Measurements from ENCODE around the gene VPS37B. TPM values are rescaled to one million over a fixed set of nuclear protein-coding genes. Genes with fewer than 3 reads are reported as not detected.

Gene VPS37B
- total RNA-seq, 1 donor from 2014 or later: 25.3 TPM

DNA sequence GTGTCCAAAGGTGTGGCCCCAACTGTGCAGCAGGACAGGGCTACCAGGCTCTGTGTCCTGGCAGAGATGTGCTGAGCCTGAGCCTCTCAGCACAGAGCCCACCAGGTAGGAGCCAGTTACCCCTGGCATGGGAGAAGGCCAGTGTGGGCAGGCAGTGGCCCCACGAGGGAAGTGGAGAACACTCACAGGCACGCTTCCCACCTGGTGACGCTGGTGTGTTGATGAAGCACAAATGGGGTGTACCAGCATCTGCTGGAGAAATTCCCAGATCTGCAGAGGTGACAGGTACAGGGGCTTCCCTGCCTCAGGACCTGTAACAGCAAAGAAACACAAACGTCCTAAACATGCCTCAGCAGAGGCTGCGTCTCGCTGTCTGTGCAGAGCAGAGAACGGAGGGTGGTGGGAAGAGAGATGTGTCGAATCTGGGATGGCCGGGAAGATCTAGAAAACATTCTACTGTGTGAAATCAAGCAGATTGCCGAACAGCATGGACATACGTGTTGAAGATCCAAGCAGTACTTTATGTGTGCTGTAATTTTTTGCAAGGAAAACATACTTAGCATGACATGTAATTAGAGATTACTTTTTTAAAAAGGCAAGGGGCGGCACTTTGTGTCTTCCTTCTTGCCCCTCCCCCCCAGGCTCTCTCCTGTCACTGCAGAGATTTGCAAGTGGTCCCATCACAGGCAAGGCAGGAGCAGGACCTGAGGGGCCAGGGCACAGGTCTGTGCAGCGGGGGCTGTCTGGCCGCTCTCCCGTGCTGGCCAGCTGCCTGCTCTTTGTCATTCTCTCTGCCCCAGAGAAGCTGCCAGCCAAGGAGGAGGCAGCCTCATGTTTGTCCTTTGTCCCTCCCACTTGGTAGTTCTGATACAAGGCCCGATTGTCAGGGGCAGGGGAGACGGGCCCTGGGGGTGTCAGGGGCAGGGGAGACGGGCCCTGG is 43.3 kb downstream of the VPS37B start:
- no peak for DNase-seq (ENCODE audit: low spot score)

DNA sequence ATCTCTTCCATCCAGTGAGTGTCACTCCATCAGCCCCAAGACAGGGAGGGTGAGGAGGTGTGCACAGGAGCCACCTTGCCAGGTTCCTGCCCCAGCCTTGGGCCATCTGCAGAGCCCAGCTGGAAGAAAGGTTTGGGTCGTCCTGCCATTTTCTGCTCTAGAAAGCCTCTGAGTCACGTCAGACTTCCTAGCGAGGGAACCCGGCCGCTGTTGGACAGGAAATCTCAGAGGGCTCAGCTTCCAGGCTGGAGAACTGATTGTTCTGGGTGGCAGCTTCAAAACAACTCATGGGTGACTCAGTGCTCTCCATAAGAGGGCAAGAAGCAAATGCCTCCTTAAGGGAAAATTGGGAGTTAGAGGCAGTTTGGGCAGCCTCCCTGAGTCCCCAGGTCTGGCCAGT is 44.1 kb downstream of the VPS37B start:
- DNase-seq (ENCODE audit: low spot score): no peak

DNA sequence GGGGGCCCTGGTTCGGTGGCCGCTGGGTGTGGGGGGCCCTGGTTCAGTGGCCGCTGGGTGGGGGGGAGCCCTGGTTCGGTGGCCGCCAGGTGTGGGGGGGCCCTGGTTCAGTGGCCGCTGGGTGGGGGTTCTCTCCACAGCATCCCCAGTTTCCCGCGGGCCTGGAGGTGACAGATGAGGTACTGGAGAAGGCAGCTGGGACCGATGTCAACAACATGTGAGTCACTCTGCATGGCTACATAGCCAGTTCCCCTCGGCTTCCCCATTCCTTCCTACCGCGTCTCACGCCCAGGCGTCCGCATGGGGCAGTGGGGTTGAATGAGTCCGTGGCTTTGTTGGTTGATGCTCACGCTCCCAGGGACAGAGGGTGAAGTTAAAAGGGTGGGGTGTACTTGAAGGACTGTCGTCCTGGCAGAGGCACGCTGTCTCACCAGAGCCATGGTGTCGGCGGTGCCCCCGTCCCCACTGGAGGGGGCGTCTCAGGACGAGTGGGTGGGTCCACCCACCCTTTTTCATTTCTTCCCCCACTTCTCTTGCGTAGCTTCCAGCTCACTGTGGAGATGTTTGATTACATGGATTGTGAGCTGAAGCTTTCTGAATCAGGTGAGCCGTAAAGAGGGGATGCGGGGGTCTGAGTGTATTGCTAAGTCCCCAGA is 45.1 kb downstream of the VPS37B start:
- no peak for DNase-seq (ENCODE audit: low spot score)

DNA sequence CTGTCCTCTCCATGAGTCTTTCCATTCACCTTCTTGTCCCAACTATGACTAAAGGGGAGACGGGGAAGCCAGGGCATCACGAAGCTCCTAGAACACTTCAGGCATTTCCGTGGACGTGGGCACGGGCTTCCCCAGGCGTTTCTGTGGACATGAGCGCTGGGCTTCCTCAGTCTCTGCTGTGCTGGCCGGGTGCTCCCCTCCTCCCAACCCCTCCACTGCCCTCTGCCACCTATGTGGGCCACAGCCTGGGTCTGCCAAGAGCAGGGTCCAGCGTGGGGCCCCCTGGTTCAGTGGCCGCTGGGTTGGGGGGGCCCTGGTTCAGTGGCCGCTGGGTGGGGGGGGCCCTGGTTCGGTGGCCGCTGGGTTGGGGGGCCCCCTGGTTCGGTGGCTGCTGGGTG is 45.9 kb downstream of the VPS37B start:
- DNase-seq (ENCODE audit: low spot score): no peak

DNA sequence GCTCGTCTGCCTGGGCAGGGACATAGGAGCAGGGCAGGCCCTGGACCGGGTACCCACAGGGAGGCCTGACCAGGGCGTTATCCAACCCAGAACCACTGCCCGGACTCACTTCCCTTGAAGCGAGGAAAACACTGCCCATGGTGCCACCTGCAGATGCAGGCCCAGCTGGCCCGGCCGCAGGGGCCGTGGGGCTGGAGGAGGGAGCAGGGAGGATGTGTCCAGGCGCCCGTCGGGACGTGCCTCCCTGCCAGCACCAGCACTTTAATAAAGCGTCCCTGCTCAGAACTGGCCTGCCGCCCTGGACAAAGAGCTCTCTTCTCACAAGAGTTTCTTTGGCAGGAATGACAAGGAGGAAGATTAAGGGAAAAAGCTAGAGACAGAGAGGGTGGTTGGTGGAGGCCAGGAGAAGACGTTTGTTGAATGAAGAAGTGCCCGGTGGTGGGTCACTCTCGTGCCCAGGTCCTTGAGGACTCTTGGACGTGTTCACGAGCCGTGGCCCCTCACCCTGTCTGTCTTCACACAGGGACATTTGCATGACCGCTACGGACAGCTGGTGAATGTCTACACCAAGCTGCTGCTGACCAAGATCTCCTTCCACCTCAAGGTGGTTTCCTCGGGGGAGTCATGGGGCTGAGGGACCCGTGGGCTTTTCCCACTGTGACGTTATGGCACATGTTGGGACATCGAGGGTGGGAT is 46.4 kb downstream of the VPS37B start:
- DNase-seq (ENCODE audit: low spot score): no peak

DNA sequence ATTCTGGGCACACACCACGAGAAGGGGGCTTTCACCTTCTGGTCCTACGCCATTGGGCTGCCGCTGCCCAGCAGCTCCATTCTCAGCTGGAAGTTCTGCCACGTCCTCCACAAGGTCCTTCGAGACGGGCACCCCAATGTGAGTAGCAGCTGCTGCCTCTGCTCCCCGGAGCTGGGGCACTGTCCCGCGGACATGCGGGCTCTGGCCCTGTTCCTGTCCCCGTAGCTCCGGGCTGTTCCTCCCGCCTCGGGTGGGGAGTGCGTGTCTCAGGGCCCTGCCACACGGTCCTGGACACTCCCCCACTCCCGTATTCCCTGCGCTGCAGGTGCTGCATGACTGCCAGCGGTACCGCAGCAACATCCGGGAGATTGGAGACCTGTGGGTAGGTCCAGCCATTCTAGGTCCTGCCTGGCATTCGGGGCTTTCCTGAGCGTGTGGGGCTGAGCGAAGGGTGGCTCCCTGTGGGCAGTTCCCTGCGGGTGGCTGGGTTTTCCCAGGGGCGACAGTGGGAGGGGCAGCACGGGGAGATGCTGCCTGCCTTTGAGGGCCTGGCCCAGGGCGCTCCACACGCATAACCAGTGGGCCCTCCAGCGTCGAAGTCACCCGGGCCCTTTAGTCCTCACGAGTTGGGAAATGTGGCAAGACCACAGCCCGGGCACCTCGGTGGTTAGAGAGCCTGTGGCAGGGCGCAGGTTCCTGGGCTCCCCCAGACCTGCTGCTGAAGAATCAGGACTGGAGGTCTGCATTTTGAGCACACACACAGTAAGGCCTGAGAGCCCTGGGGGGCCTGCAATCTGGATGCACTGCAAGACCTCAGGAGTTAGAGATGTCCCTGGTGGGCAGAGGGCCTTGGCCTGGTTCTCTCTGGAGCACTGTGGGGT is 47.2 kb downstream of the VPS37B start:
- DNase-seq (ENCODE audit: low spot score): no peak

DNA sequence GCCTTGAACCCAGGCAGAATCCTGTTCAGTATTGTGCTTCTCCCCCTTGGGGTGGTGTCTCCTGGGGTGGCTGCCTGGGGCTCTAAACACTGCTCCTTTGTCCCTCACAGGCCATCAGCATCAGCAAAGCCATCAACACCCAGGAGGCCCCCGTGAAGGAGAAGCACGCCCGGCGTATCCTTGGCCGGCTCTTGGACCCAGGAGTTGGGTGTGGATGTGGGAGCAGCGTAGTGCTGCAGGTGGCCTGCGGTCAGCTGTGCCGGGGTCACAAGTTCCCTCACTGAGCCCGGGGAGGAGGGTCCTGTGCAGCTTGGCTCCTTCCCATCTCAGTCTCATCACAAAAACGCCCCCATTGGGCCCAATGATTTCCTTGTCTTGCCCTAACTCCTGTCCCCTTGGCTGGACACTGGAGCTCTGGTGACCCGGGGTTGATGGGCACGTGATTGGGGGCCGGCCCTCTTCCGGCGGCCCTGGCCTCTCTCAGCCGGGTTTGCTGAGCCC is 48.0 kb downstream of the VPS37B start:
- no peak for DNase-seq (ENCODE audit: low spot score)

DNA sequence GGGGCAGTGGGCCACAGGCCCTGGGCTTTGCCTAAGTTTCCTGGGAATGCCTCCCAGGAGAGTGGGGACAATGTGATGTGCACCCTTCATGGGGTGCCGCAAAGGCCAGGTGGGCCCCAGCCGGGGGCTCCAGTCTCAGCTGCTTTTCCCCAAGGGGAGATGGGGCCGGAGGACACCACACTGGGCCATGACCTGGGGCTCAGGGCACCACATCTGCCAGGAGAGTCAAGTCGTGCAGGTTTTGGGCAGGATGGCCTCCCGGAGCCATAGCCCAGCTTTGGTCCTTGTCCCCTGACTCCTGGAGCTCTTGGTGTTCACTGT is 48.4 kb downstream of the VPS37B start:
- DNase-seq (ENCODE audit: low spot score): no peak

DNA sequence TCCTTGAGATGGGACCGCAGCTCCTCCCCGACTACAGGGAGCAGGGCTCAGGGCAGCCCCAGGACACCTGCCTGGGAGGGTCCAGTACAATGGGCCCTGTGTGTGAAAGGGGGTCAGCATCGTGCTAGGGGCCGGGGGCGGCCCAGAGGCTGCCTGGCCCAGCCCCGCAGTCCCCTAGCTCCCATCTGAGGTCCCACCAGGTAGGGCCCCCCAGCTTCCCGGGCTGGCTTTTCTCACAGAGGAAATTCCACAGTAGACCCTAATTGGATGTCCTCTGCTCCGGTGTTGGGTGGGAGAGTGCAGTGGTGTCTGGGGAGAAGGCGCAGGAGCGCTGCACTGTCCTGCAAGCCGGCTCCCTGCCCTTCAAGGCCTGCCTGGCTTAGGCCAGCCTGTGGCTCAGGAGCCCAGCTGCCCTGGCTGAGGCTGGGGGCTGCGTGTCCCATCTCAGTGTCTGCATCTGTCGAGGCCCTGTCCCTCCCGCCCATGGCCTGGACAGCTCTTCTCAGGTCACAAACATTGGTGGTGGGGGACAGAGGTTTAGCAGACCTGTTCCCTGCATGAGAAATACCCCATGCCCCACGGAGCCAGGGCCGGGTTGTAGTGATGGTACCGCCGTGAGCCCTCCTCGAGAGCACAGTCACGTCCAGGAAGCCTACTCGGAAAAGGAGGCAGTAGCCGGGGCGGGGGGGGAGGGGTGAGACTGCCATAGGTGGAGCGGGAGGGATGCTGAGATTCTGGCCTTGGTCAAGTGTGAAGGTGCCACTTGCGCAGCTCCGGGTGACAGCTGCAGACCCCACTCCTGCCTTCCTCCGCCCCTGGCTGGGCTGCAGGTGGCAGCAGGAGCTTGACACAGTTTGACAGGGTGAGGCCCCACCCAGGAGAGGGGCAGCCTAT is 49.1 kb downstream of the VPS37B start:
- DNase-seq (ENCODE audit: low spot score): no peak

DNA sequence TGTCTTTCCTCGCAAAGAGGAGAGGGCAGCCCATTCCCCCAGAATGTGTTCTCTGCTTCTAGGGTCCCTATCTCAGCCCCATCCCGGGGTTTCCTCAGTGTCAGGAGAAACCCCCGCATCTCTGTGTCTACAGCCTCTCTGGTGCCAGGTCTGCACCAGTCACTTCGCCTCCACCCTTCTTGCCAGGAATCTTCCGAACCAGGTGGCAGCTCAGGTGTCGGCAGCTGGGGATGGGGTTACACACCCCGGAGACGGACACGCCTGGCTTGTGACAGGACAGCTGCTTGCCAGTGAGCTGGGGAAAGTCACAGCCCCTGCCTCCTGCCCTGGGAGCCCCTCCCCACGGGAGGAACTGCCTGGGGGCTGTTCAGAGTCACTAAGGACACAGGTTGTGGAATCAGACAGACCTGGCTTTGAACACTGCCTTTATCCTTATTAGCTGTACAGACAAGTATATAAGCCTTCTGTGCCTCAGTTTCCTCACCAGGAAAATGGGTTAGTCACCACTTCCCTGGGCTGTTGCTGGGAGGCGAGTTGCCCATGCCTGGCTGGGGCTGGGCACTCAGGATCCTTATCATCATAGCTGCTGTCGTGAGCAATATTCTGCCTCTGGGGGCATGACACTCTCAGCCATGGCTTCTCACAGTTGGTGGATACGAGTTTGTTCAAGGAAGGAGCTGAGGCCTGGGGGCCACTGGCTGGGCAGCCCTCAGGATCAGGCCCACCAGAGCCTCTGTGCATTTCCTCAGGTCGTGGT is 49.9 kb downstream of the VPS37B start:
- DNase-seq (ENCODE audit: low spot score): no peak

DNA sequence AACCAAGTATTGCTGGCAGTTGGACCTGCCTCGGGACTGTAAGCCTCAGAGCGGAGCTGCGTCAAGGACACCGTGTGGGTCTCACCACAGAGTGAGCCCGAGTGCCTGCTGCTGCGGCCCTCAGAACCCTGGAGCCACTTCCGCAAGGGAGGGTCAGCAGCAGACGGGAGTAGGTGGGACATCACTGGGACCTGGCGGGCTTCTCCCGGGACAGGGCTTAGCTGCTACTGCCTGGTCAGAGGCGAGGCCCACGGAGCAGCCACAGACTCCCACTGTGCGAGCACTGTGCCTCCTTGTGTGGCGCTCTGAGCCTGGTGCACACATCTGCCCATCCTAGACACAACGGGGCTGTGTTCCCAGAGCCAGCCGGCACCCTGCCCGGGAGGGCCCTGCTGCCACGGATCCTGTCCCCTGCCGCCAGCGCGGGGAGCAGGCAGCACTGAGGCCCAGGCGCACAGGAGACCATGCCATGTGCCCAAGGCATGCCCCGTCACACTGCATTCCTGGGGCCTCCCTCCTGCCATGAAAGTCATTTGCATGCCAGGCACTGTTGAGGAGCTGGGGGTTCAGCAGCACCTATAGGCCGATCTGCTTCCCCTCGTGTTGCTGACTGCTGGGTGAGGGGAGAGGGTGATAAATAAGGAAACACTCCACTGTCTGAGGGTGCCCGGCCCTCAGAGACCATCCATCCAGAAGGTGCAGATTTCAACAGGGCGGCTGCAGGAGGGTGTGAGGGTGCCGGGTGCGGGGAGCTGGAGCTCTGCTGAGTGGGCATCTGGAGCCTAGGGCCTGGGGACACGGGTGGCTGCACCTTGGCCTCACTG is 50.7 kb downstream of the VPS37B start:
- DNase-seq (ENCODE audit: low spot score): no peak

DNA sequence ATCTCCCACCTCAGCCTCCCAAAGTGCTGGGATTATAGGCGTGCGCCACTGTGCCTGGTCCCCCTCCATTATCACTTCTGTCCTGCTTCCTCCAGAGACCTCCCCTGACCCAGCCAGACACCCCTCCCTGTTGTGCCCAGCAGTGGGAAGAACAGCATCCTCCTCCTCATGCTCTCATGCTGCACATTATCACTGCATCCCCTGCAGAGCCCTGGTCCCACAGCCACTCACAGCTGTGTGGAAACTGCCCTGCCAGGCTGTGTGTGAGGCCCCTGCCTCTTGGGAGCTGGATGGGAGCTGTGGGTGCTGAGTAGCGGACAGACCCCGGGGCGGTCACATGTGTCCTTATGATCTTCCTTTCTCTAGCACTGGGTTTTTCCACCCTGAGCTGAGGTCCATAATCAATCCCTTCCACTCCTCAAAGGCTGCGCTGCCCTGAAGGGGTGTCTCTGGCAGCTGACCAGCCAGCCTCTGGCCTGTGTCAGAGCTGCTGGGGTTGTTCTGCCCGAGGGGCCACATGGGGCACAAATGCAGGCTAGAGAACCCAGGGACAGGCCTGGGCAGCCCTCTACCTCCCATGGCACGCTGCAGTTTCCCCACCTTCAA is 51.5 kb downstream of the VPS37B start:
- DNase-seq (ENCODE audit: low spot score): no peak

DNA sequence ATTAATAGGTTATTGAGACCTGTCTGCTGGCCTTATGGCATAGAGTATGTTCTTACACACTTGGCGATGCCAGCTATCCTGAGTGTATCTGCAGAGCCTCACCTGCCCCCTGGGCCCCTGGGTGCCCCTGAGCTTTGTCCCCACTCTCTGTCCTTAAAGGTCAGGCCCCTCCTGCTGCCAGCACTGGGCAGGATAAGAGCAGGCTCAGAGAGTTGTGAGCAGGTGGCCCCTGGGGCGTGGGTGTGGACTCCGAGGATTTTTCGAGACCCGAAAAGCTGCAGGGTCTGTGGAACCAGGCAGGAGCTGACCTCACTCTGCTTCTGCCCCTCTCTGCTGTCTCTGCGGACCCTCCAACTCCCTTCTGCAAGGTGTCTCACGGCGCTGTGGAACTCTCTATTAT is 52.5 kb downstream of the VPS37B start:
- no peak for DNase-seq (ENCODE audit: low spot score)

DNA sequence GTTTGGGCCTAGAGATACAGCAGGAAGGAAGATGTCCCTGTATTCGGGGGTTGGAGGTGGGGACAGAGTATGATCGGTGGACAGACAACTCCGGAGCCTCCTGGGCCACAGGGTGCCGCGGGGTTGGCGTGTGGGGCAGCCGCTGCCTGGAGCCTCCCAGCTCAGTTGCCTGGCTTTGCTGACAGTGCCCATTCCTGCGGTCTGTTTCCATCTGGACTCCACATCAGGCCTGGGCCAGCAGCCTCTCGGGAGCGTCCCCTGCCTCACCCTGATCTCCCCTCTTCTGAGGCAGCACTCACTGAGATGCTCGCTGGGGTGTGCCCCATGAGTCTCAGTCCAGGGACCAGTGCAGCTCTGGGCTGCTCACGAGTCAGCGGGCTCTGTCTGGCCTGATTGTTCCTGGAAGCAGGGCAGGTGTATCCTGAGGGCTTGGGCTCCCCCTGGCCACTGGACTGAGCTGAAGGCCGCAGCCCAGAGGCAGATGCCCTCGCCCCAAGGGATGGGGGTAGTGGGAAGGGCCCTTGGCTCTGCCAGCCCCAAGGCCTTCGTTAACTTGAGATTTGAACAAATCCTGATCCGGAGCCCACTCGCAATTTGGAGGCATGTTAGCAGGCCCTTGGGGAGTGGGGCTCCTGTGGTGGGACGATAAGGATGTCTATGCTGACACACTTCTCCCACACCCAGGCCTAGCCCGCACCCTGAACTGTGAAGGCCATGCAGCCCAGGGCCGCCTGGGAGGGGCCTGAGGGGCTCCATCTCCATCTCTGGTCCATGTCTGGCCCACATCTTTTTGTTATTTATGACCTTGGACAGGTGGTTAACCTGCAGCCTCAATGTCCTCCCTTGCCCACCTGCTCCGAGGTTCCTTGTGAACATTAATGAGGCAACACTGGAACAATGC is 53.2 kb downstream of the VPS37B start:
- DNase-seq (ENCODE audit: low spot score): no peak

DNA sequence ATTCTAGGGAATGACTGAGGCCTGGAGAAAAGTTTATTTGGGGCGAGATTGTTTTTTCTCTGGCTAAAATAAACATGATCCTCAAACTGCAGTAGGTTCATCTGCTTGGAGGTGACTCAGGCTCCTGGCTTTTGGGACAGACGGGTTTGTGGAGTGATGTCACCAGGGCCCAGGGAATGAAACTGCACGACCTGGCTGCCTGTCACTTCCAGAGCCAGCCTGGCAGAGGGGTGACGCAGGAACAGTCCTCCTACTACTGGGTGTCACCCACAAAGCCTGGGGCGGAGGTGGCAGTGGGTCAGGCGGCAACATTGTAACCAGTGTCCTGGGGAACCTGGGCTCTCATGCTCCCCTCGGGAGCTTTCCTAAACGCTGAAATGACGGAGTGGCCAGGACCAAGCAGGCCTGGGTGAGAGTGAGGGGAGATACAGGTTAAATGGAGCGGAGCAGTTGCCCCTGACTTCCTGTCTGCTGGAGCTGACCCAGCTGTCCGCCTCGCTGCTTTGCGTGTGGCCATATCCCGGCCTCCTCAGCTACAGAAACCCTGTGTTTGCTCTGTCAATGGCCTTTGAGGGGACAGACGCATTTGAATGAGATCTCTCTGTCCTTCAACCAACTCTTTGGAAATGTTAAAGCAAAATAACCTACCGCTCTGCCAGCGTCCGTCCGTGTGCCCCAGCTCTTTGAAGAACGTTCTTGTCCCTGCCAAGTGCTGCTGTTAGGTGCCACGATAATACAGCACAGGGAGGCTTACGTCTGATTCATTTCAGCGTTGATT is 54.2 kb downstream of the VPS37B start:
- no peak for DNase-seq (ENCODE audit: low spot score)

Data from umbilical cord (tissue), 2 donors.